Osteoblast (primary cell): ENCODE data around the gene DIP2C. TPM values are rescaled to one million over a fixed set of nuclear protein-coding genes. Genes with fewer than 3 reads are reported as not detected.

Experiments
- DNase-seq: peaks from one replicate; pipeline ENCODE4 v3.0.0; 2011; ENCODE audit warnings: low spot score, mixed read lengths; ENCODE audit not compliant: insufficient read length; ENCODE audit errors: missing footprints
- H2AFZ ChIP-seq: 2 replicates; pipeline ENCODE4 v1.6.0; 2011; ENCODE audit warnings: mild to moderate bottlenecking, low read length
- H3K27ac ChIP-seq: 2 replicates; pipeline ENCODE4 v1.5.1; 2011; ENCODE audit warnings: mild to moderate bottlenecking, low read depth, low read length, moderate library complexity
- H3K27me3 ChIP-seq: 2 replicates; pipeline ENCODE4 v1.6.0; 2012; ENCODE audit warnings: mild to moderate bottlenecking, control low read depth, inconsistent platforms, low read length, moderate library complexity; ENCODE audit not compliant: insufficient read depth
- H3K36me3 ChIP-seq: 2 replicates; pipeline ENCODE4 v1.5.1; 2011; ENCODE audit warnings: mild to moderate bottlenecking, low read length, control low read depth, moderate library complexity; ENCODE audit not compliant: insufficient read depth
- H3K4me1 ChIP-seq: 2 replicates; pipeline ENCODE4 v1.5.1; 2011; ENCODE audit warnings: mild to moderate bottlenecking, low read length, control low read depth, moderate library complexity; ENCODE audit not compliant: insufficient read depth
- H3K4me2 ChIP-seq: 2 replicates; pipeline ENCODE4 v1.6.0; 2011; ENCODE audit warnings: mild to moderate bottlenecking, low read length; ENCODE audit not compliant: insufficient read depth
- H3K4me3 ChIP-seq: fragments of 200-600 bp; sonication (generic); 3 replicates; pipeline ENCODE4 v1.5.1; 2012; ENCODE audit warnings: mild to moderate bottlenecking, low read length, inconsistent platforms; ENCODE audit not compliant: insufficient read depth
- H3K79me2 ChIP-seq: 2 replicates; pipeline ENCODE4 v1.6.0; 2012; ENCODE audit warnings: mild to moderate bottlenecking, low read length, control low read depth, inconsistent platforms; ENCODE audit not compliant: insufficient read depth
- H3K9me3 ChIP-seq: 2 replicates; pipeline ENCODE4 v1.5.1; 2011; ENCODE audit warnings: low read depth, low read length, control low read depth
- H4K20me1 ChIP-seq: 2 replicates; pipeline ENCODE4 v1.6.0; 2012; ENCODE audit warnings: mild to moderate bottlenecking, low read length, control low read depth; ENCODE audit not compliant: insufficient read depth
- total RNA-seq: library from RNA; depleted of rRNA; stranded (reverse); fragments of >200 nt; gene quantifications from 2 replicates; pipeline ENCODE4 v1.2.3, GENCODE V29; 2012
- TF ChIP-seq, protein P1 (sequence below): IDR thresholded peaks from 2 replicates; pipeline ENCODE4 v1.5.1; 2011; ENCODE audit warnings: mild to moderate bottlenecking, low read depth, low read length, moderate library complexity; ENCODE audit errors: extremely low read depth

DIP2C gene
- total RNA-seq, 1 donor = 36.9 TPM

DNA sequence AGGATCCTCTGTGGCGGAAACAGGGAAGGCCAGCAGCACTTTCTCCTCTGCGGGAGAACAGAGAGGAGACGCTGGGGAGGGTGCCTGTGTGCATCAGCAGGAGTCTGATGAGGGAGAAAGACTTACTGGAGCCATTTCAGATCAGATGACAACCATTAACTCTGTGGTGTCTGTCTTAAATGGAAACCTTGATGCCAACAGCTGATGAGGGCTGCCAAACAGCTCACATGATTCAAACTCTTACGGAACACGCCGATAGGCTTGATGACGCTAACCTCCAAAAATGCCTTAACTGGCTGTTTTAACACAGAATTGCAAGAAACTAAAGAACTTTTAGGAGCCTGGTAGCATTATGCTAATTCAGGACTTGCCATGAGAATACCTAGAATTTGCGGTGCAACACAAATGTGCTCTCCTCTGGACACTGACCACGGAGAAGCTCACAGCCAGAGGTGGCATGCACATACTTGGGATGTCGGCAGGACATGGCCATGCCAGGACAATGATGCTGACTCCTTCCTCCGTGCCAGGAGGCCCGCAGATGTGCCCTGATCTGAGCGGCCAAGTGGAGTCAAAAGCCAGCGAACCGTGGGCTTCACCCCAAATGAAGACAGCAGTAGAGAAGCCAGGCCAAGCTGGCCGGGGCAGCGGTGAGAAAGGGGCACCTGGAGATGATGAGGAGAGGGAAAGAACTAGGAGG, 399.3 kb downstream of the DIP2C start:
- peak; percentile 85 for DNase-seq
- Histone ChIP-seq H3K4me3 (no peak overlapping the region), H4K20me1 (peaks cover 5% of the 10 kb centered on the region), H3K9me3 (no peaks in the 10 kb centered on the region), H3K27ac (no peak overlapping the region), H2AFZ (no peak overlapping the region), H3K36me3 (peaks cover 28% of the 10 kb centered on the region), H3K4me2 (no peak overlapping the region), H3K4me1 (peaks cover 9% of the 10 kb centered on the region), H3K27me3 (no peaks in the 10 kb centered on the region), H3K79me2 (no peaks in the 10 kb centered on the region)
- TF ChIP-seq, protein P1, sequence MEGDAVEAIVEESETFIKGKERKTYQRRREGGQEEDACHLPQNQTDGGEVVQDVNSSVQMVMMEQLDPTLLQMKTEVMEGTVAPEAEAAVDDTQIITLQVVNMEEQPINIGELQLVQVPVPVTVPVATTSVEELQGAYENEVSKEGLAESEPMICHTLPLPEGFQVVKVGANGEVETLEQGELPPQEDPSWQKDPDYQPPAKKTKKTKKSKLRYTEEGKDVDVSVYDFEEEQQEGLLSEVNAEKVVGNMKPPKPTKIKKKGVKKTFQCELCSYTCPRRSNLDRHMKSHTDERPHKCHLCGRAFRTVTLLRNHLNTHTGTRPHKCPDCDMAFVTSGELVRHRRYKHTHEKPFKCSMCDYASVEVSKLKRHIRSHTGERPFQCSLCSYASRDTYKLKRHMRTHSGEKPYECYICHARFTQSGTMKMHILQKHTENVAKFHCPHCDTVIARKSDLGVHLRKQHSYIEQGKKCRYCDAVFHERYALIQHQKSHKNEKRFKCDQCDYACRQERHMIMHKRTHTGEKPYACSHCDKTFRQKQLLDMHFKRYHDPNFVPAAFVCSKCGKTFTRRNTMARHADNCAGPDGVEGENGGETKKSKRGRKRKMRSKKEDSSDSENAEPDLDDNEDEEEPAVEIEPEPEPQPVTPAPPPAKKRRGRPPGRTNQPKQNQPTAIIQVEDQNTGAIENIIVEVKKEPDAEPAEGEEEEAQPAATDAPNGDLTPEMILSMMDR = no peak

DNA sequence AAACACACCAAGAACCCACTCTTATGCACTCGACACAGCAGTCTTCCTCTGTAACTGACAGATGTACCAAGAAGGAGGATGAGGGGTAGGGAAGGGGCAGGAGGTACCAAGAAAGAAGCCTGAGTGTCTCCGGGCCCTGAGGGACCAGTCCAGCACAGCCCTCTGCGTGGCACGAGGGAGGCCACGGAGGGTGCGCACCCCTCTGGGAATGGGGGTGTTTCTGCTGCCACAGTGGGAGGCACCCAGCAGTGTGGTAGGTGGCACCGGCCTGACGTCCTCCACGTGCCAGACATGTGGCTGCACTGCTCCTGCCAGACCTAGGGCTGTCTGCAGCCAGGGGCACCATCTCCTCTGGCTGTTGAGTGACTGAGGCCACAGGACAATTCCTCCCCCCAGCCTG, 399.9 kb downstream of the DIP2C start:
- Histone ChIP-seq H3K27me3 (no peaks in the 10 kb centered on the region), H2AFZ (no peak overlapping the region), H3K4me3 (no peak overlapping the region), H3K36me3 (peaks cover 33% of the 10 kb centered on the region), H3K4me2 (no peak overlapping the region), H3K4me1 (peaks cover 9% of the 10 kb centered on the region), H4K20me1 (peaks cover 5% of the 10 kb centered on the region), H3K27ac (no peak overlapping the region), H3K79me2 (no peaks in the 10 kb centered on the region), H3K9me3 (no peaks in the 10 kb centered on the region)
- TF ChIP-seq, protein P1 = no peak
- no peak for DNase-seq

GRCh38 chr10:288316-289200, 400.9 kb downstream of the DIP2C start:
- peaks cover 9% of the 10 kb centered on the region for H3K4me1 ChIP-seq
- no peak overlapping the region for H3K27ac ChIP-seq
- no peak overlapping the region for H3K4me3 ChIP-seq
- H3K79me2 ChIP-seq = no peaks in the 10 kb centered on the region
- no peak for DNase-seq
- no peak overlapping the region for H3K4me2 ChIP-seq
- H2AFZ ChIP-seq = no peak overlapping the region
- H3K36me3 ChIP-seq = peaks cover 39% of the 10 kb centered on the region
- H3K9me3 ChIP-seq = no peaks in the 10 kb centered on the region
- no peaks in the 10 kb centered on the region for H3K27me3 ChIP-seq
- TF ChIP-seq, protein P1 = no peak
- peaks cover 5% of the 10 kb centered on the region for H4K20me1 ChIP-seq

DNA sequence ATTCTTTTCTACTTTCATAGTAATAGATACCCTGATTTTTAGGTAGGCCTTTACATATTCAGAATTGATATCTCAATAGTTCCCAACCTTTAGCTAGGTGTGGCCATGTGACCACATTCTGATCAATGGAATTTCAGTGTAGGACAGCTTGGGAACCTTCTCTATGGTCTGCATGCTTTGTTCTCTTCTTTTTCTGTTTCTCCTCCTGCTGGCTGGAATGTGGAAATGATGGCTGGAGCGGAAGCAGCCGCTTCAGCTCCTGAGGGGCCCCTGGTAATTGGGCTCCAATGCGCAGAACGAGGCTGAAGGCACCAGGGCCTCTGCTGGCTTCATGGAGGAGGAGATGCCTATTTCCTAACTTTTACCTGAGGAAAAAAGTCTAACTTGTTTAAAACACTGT, 401.7 kb downstream of the DIP2C start:
- TF ChIP-seq, protein P1 = peak; percentile 43
- Histone ChIP-seq H4K20me1 (peaks cover 2% of the 10 kb centered on the region), H3K9me3 (no peaks in the 10 kb centered on the region), H3K4me1 (peaks cover 10% of the 10 kb centered on the region), H3K27me3 (no peaks in the 10 kb centered on the region), H3K4me3 (no peak overlapping the region), H3K27ac (no peak overlapping the region), H3K36me3 (peaks cover 44% of the 10 kb centered on the region), H3K4me2 (no peak overlapping the region), H3K79me2 (no peaks in the 10 kb centered on the region), H2AFZ (no peak overlapping the region)
- DNase-seq = no peak
